Measurements from ENCODE around the gene DMXL2. TPM values are rescaled to one million over a fixed set of nuclear protein-coding genes. Genes with fewer than 3 reads are reported as not detected.

The DMXL2 gene
- total RNA-seq, 1 donor from 2014 or later = 68.3 TPM

DNA sequence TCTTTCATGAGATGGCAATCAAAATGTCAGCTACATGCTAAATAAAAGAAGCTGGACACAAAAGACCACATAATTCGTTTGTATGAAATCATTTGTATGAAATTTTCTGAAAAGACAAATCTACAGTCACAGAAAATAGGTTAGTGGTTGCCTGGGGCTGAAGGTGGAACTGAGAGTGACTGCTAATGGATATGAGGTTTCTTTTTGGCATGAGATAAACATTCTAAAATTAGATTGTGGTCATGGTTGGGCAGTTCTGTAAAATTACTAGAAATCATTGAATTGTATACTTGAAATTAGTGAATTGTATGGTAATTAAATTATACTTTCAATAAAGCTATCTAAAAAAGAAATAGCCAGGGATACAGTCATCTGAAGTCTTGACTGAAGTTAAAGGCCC lies 2.7 kb upstream of the DMXL2 start:
- H3K9me3 ChIP-seq = no peaks in the 10 kb centered on the region
- H3K4me1 ChIP-seq = peaks cover 16% of the 10 kb centered on the region
- no peaks in the 10 kb centered on the region for H3K27me3 ChIP-seq (ENCODE audit: low read depth)
- TF ChIP-seq, protein P1, sequence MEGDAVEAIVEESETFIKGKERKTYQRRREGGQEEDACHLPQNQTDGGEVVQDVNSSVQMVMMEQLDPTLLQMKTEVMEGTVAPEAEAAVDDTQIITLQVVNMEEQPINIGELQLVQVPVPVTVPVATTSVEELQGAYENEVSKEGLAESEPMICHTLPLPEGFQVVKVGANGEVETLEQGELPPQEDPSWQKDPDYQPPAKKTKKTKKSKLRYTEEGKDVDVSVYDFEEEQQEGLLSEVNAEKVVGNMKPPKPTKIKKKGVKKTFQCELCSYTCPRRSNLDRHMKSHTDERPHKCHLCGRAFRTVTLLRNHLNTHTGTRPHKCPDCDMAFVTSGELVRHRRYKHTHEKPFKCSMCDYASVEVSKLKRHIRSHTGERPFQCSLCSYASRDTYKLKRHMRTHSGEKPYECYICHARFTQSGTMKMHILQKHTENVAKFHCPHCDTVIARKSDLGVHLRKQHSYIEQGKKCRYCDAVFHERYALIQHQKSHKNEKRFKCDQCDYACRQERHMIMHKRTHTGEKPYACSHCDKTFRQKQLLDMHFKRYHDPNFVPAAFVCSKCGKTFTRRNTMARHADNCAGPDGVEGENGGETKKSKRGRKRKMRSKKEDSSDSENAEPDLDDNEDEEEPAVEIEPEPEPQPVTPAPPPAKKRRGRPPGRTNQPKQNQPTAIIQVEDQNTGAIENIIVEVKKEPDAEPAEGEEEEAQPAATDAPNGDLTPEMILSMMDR (IDR thresholded peaks at IDR 0.05) = no peak
- H3K4me3 ChIP-seq = no peak overlapping the region
- no peak for ATAC-seq
- H3K36me3 ChIP-seq = no peaks in the 10 kb centered on the region
- DNase-seq = no peak
- intact Hi-C loops (cut with DNase I) = no loop called here
- H3K27ac ChIP-seq = no peak overlapping the region

DNA sequence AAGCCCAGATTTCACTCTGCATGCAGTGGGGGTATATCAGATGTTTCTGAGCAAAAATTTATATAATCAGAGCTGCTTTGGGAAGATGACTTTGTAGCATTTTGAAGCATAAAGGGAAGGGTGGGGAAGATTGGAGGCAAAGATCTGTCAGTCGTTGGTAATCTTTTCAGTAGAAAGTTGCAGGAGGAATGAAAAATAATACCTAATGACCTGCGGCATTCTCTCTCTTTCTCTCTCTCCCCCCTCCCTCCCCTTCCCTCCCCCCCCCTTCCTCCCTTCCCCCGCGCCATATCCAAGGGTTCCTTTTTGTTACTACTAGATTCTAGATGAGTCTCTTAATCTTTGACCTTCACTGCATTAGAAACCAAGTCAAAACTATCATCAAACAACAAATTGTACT lies 1.5 kb upstream of the DMXL2 start:
- Histone ChIP-seq H3K9me3 (no peaks in the 10 kb centered on the region), H3K36me3 (no peaks in the 10 kb centered on the region), H3K4me3 (no peak overlapping the region), H3K27me3 (ENCODE audit: low read depth) (no peaks in the 10 kb centered on the region), H3K4me1 (peaks cover 16% of the 10 kb centered on the region), H3K27ac (no peak overlapping the region)
- no peak for DNase-seq
- TF ChIP-seq, protein P1 (IDR thresholded peaks at IDR 0.05) = no peak
- intact Hi-C loops (cut with DNase I) = no loop called here
- no peak for ATAC-seq

DNA sequence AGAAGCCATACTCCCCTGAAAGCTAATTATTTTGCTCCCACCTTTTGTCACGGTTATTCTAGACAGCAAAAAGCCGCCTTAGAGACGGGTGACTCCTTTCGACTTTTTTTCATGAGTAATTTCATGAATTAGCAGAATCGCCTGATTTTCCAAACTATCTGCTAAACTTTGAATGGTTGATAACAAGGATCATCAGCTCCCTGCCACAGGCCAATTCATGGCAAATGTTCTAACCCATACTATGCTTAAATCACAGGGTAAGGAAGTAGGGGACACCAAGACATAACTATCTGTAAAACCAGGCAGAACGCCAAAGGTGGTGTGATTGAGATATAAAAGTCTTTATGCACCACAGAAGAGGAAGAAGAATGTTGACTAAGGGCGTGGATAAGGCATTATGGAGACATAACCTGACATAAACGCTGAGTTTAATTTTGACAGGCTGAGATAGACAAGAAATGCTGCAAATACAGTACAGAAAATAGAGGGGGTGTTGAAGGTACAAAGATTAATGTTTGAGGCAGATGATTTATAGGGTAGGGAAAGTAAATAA lies 891 bp upstream of the DMXL2 start:
- TF ChIP-seq, protein P1 (IDR thresholded peaks at IDR 0.05) = no peak
- intact Hi-C loops (cut with DNase I) = no loop called here
- no peaks in the 10 kb centered on the region for H3K27me3 ChIP-seq (ENCODE audit: low read depth)
- ATAC-seq (peak in 1 of 2 donors; percentile 23), DNase-seq (no peak)
- peak overlapping the region; percentile 94 for H3K4me3 ChIP-seq
- H3K4me1 ChIP-seq = peaks cover 16% of the 10 kb centered on the region
- H3K27ac ChIP-seq = peak overlapping the region; percentile 86
- H3K36me3 ChIP-seq = no peaks in the 10 kb centered on the region
- no peaks in the 10 kb centered on the region for H3K9me3 ChIP-seq

DNA sequence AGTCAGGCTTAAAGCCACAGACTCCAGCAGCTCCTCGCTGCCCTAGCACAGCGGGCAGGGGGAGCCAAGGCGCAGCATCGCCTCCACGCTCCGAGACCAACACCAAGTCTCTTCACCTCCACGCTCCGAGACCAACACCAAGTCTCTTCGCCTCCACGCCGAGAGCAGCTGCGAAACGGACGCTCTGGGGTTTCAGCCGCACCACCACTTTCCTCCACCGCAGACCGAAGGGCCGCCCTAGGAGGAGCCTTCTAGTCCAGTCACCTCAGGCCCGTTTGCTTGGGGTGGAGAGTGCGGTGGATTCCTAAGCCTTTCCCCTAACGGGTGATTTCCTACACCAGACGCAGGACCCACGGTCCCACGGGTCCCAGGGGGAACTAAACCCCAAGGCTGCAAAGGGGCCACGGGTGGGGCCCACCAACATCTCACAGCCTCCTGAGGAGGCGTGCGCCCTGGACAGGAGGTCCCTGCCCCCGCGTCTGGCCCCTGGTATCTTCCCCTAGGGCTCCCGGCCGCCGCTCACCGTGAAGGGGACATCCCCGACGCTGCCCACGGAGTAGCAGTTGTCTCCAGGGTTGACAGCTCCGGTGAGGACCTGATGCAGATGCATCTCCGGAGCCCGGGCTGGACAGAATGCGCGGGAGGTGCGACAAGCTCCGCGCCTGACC lies 501 bp downstream of the DMXL2 start:
- Histone ChIP-seq H3K36me3 (no peaks in the 10 kb centered on the region), H3K4me1 (peaks cover 16% of the 10 kb centered on the region), H3K4me3 (peak overlapping the region; percentile 94), H3K9me3 (no peaks in the 10 kb centered on the region), H3K27me3 (ENCODE audit: low read depth) (no peaks in the 10 kb centered on the region), H3K27ac (peak overlapping the region; percentile 86)
- TF ChIP-seq, protein P1 (IDR thresholded peaks at IDR 0.05) = no peak
- peak; percentile 72 to 76 for ATAC-seq
- intact Hi-C loops (cut with DNase I) = no loop called here
- peak; percentile 68 for DNase-seq

DNA sequence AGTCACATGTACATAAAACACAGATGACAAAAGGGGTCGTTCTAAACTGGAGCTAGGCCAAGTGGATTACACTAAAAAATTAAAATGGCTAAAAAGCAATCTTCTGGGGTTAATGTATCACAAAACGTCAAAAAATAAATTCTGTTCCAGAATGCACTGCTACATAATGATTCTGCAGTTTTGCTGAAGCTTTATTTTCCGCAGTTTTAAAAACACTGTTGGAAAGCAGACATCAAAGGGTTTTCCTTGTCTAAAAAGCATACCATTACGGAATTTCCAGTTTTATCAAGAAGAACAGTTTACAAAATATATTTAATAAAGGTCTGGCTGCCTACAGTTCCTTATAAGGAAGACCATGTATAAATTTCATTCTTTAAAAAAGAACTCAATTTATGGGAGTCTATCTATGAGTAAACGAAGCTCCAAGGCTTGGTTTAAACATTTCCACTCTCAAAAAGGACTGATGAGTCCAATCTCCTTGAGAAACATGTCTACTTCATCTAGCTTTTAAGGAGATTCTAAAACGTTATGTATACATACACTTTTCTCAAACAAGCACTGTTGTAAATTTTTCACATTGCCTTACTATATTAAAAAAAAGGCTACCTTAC lies 1.3 kb downstream of the DMXL2 start:
- Histone ChIP-seq H3K27ac (peak overlapping the region; percentile 86), H3K27me3 (ENCODE audit: low read depth) (no peaks in the 10 kb centered on the region), H3K9me3 (no peaks in the 10 kb centered on the region), H3K4me1 (peaks cover 16% of the 10 kb centered on the region), H3K36me3 (no peaks in the 10 kb centered on the region), H3K4me3 (peak overlapping the region; percentile 94)
- TF ChIP-seq, protein P1 (IDR thresholded peaks at IDR 0.05) = no peak
- intact Hi-C loops (cut with DNase I) = no loop called here
- no peak for DNase-seq
- ATAC-seq = no peak

Measured in lower lobe of right lung (tissue), 2 donors.